ENCODE measurements around the gene TRAF3. TPM values are rescaled to one million over a fixed set of nuclear protein-coding genes. Genes with fewer than 3 reads are reported as not detected.

Gene TRAF3
- total RNA-seq, 1 donor from 2014 or later = 35.3 TPM

DNA sequence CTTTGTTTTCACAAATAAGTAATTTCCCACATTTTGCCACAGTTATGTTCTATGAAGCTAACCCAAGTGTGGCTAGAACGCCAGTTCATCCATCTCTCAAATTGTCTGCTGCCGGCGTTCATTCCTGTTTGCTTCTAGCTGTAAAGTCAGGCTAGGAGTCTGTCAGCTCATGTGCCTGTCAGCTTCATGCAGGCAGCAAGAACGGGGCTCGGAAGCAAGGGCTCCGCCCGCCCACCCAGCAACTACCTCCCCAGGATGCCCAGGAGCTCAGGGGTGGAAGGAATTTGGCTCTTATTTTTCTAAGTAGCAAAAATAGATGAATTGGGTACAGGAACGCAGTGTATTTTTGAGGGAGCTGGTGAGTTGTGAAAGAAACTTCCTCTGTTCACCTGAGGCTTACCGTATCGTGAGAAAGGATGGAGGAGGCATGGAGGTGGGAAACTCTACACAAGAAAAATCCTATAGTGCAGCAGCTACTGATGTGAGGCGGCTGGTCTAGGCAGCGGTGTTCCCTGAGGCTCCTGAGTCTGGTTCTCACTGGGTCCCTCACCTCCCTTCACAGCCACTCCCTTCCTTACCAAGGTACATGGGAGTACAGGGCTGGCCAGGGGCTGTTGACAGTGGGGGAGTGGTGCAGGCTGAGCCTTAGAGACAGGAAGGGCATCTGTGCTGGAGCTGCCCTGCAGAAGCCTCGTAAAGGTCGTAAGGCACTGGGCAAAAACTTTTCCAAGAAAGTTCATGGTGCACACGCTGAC lies 90.8 kb downstream of the TRAF3 start:
- no peak for FAIRE-seq
- no peak for DNase-seq (ENCODE audit: low read depth)

GRCh38 chr14:102868956-102869547 lies 91.8 kb downstream of the TRAF3 start:
- Histone ChIP-seq H3K36me3 (ENCODE audit: control insufficient read depth, insufficient read depth, low read length) (peaks cover 10% of the 10 kb centered on the region), H3K27me3 (ENCODE audit: control insufficient read depth, insufficient read depth, low read length) (no peaks in the 10 kb centered on the region), H3K4me3 (ENCODE audit: low read depth, low read length) (no peak overlapping the region)
- DNase-seq (ENCODE audit: low read depth) = no peak
- no peak for FAIRE-seq
- no peak for TF ChIP-seq CTCF (IDR thresholded peaks at IDR 0.05; ENCODE audit: insufficient read depth, low read length, severe bottlenecking)

More for the DNA sequence above, 90.8 kb downstream of the TRAF3 start:
- no peak for TF ChIP-seq CTCF (IDR thresholded peaks at IDR 0.05; ENCODE audit: insufficient read depth, low read length, severe bottlenecking)
- H3K36me3 ChIP-seq (ENCODE audit: control insufficient read depth, insufficient read depth, low read length) = peaks cover 10% of the 10 kb centered on the region
- no peak overlapping the region for H3K4me3 ChIP-seq (ENCODE audit: low read depth, low read length)
- no peaks in the 10 kb centered on the region for H3K27me3 ChIP-seq (ENCODE audit: control insufficient read depth, insufficient read depth, low read length)

DNA sequence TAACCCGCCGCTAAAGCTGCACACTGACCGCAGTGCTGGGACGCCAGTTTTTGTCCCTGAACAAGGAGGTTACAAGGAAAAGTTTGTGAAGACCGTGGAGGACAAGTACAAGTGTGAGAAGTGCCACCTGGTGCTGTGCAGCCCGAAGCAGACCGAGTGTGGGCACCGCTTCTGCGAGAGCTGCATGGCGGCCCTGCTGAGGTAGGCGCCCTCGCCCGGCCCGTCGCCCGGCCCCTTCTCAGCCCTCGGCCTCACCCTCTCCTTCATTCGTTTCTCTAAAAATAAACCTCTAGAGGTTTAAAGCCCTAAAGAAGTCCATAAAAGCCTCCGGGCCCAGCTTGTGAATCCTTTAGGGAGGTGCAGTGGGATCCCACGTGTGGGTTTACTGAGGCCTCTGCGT lies 93.0 kb downstream of the TRAF3 start:
- Histone ChIP-seq H3K27me3 (ENCODE audit: control insufficient read depth, insufficient read depth, low read length) (no peaks in the 10 kb centered on the region), H3K36me3 (ENCODE audit: control insufficient read depth, insufficient read depth, low read length) (peaks cover 10% of the 10 kb centered on the region), H3K4me3 (ENCODE audit: low read depth, low read length) (no peak overlapping the region)
- FAIRE-seq (no peak), DNase-seq (ENCODE audit: low read depth) (no peak)
- no peak for TF ChIP-seq CTCF (IDR thresholded peaks at IDR 0.05; ENCODE audit: insufficient read depth, low read length, severe bottlenecking)

GRCh38 chr14:102870994-102871831 lies 94.0 kb downstream of the TRAF3 start:
- Histone ChIP-seq H3K4me3 (ENCODE audit: low read depth, low read length) (no peak overlapping the region), H3K27me3 (ENCODE audit: control insufficient read depth, insufficient read depth, low read length) (no peaks in the 10 kb centered on the region), H3K36me3 (ENCODE audit: control insufficient read depth, insufficient read depth, low read length) (peaks cover 10% of the 10 kb centered on the region)
- FAIRE-seq = no peak
- no peak for DNase-seq (ENCODE audit: low read depth)
- TF ChIP-seq CTCF (IDR thresholded peaks at IDR 0.05; ENCODE audit: insufficient read depth, low read length, severe bottlenecking) = no peak

DNA sequence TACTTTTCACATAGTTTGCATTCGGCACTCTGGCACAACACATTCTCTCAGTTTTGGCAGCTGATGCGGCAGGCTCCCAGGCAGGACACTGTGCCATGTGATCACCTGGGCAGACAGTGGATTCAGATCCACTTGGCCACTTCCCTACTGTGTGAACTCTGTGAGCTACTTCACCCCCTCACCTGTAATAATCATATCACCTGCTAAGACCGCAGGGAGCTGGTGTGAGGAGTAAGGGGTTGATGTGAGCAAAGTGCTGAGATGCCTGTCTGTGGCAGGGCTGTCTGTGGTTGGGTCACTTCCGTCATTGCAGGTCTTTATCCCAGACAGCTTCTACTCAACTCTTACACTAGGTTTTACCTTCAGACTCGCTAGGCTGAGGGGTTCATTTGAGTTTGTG lies 94.8 kb downstream of the TRAF3 start:
- peaks cover 10% of the 10 kb centered on the region for H3K36me3 ChIP-seq (ENCODE audit: control insufficient read depth, insufficient read depth, low read length)
- no peaks in the 10 kb centered on the region for H3K27me3 ChIP-seq (ENCODE audit: control insufficient read depth, insufficient read depth, low read length)
- FAIRE-seq = no peak
- no peak for DNase-seq (ENCODE audit: low read depth)
- TF ChIP-seq CTCF (IDR thresholded peaks at IDR 0.05; ENCODE audit: insufficient read depth, low read length, severe bottlenecking) = no peak
- H3K4me3 ChIP-seq (ENCODE audit: low read depth, low read length) = no peak overlapping the region
